Endothelial cell of umbilical vein (primary cell): ENCODE data around the gene PANX2. TPM values are rescaled to one million over a fixed set of nuclear protein-coding genes. Genes with fewer than 3 reads are reported as not detected.

ENCODE experiments used
- BruUV-seq: library from RNA; stranded (reverse); fragments of 400-500 nt; replicated peaks from 2 replicates; lab custom pipeline; 2021; lab: Mats Ljungman, UMichigan
- CTCF ChIA-PET: fragments of 300-600, 350-600 bp; sonication (Branson Sonifier 250); formaldehyde crosslinking; loops from one replicate; lab custom pipeline; 2021; ENCODE audit warnings: antibody characterized with exemption, inconsistent platforms; lab: Charles Lee
- POLR2A ChIA-PET: fragments of 300-600, 350-600 bp; sonication (Branson Sonifier 250); formaldehyde crosslinking; loops from one replicate; lab custom pipeline; 2021; ENCODE audit warnings: antibody characterized with exemption, inconsistent platforms; lab: Charles Lee
- DNase-seq: peaks from one replicate; pipeline ENCODE4 v3.0.0-alpha.2; 2011; ENCODE audit warnings: low read depth, low spot score
- FAIRE-seq: peaks from 2 replicates; lab custom pipeline; 2011; peaks lifted over from hg19 to GRCh38; lab: Jason Lieb, UNC
- H2AFZ ChIP-seq: 2 replicates; pipeline ENCODE4 v1.6.0; 2012; ENCODE audit warnings: low read depth, low read length, control low read depth, inconsistent platforms
- H3K27ac ChIP-seq: 2 replicates; pipeline ENCODE4 v1.5.1; 2011; ENCODE audit warnings: low read depth, mild to moderate bottlenecking, control low read depth, low read length, moderate library complexity; ENCODE audit not compliant: insufficient read depth
- H3K27me3 ChIP-seq, 2 experiments: 2 replicates each; pipeline versions ENCODE4 v1.6.0 to v1.6.1; 2011; ENCODE audit warnings: low read length in 2 of 2, mixed read lengths in 1 of 2; ENCODE audit not compliant: control insufficient read depth in 2 of 2, insufficient read depth in 2 of 2
- H3K36me3 ChIP-seq, 2 experiments: 2 replicates in 1 of 2; 3 replicates in 1 of 2; pipeline ENCODE4 v1.5.1; 2011; ENCODE audit warnings: low read length in 2 of 2, mild to moderate bottlenecking in 1 of 2, moderate library complexity in 1 of 2; ENCODE audit not compliant: control insufficient read depth in 2 of 2, insufficient read depth in 2 of 2; ENCODE audit errors: extremely low read depth in 1 of 2
- H3K4me1 ChIP-seq: 3 replicates; pipeline ENCODE4 v1.5.1; 2011; ENCODE audit warnings: mild to moderate bottlenecking, low read length; ENCODE audit not compliant: control insufficient read depth, insufficient read depth; ENCODE audit errors: extremely low read depth
- H3K4me2 ChIP-seq: 2 replicates; pipeline ENCODE4 v1.6.1; 2011; ENCODE audit warnings: low read length, control low read depth, mixed read lengths; ENCODE audit not compliant: insufficient read depth
- H3K4me3 ChIP-seq, 3 experiments: fragments of 200-600 bp in 1 of 3; sonication (generic), shearing (Covaris generic) in 1 of 3; replicated peaks in 1 of 3; 2 replicates each; pipeline ENCODE4 v1.5.1; 2011 to 2016; ENCODE audit warnings: control low read depth in 3 of 3, low read length in 3 of 3, mild to moderate bottlenecking in 2 of 3, inconsistent platforms in 1 of 3, low read depth in 1 of 3, moderate library complexity in 1 of 3; ENCODE audit not compliant: insufficient read depth in 1 of 3
- H3K79me2 ChIP-seq: 2 replicates; pipeline ENCODE4 v1.6.0; 2012; ENCODE audit warnings: low read length, inconsistent platforms; ENCODE audit not compliant: control insufficient read depth, insufficient read depth
- H3K9ac ChIP-seq: replicated peaks from 2 replicates; pipeline ENCODE3; 2011; ENCODE audit warnings: low read length, control low read depth; ENCODE audit not compliant: insufficient read depth; ENCODE audit errors: extremely low read depth
- H3K9me1 ChIP-seq: replicated peaks from 3 replicates; pipeline ENCODE4 v1.6.0; 2011; ENCODE audit warnings: mild to moderate bottlenecking, low read length; ENCODE audit not compliant: control insufficient read depth, insufficient read depth; ENCODE audit errors: extremely low read depth
- H3K9me3 ChIP-seq: replicated peaks from 2 replicates; pipeline ENCODE4 v1.5.1; 2012; ENCODE audit warnings: low read length, inconsistent platforms; ENCODE audit not compliant: control insufficient read depth, insufficient read depth
- H4K20me1 ChIP-seq: replicated peaks from 2 replicates; pipeline ENCODE3; 2011; ENCODE audit warnings: mild to moderate bottlenecking, low read length; ENCODE audit not compliant: control insufficient read depth, insufficient read depth; ENCODE audit errors: extremely low read depth
- CTCF ChIP-seq, 2 donors: IDR thresholded peaks; 1 replicate in 1 of 2; 2 replicates in 1 of 2; pipeline ENCODE4 v1.5.1; 2011; ENCODE audit warnings: low read length in 2 of 2, mild to moderate bottlenecking in 2 of 2, moderate library complexity in 2 of 2, control low read depth in 1 of 2, inconsistent platforms in 1 of 2, low read depth in 1 of 2; ENCODE audit not compliant: insufficient read depth in 1 of 2; ENCODE audit errors: extremely low read depth in 1 of 2
- EZH2 ChIP-seq: IDR thresholded peaks from 2 replicates; pipeline ENCODE4 v1.6.1; 2012; ENCODE audit warnings: borderline replicate concordance, low read depth, mild to moderate bottlenecking, moderate library complexity, low read length, inconsistent platforms; ENCODE audit not compliant: severe bottlenecking
- FOS ChIP-seq: IDR thresholded peaks from 2 replicates; pipeline ENCODE4 v1.6.1; 2011; ENCODE audit warnings: mild to moderate bottlenecking, low read length, moderate library complexity, borderline replicate concordance; ENCODE audit not compliant: insufficient read depth
- GATA2 ChIP-seq: IDR thresholded peaks from 2 replicates; pipeline ENCODE4 v1.7.0; 2011; ENCODE audit warnings: low read depth, mild to moderate bottlenecking, moderate library complexity, mixed read lengths, low read length; ENCODE audit not compliant: insufficient read length, insufficient read depth
- JUN ChIP-seq: IDR thresholded peaks from 2 replicates; pipeline ENCODE4 v1.6.1; 2011; ENCODE audit warnings: borderline replicate concordance, low read depth; ENCODE audit not compliant: insufficient read length, insufficient read depth
- MAX ChIP-seq: IDR thresholded peaks from 2 replicates; pipeline ENCODE4 v1.6.1; 2011; ENCODE audit not compliant: insufficient read depth, insufficient read length
- MYC ChIP-seq: IDR thresholded peaks from one replicate; pipeline ENCODE4 v1.6.1; 2011; ENCODE audit warnings: mild to moderate bottlenecking, low read depth, low read length
- POLR2A ChIP-seq: IDR thresholded peaks from 2 replicates; pipeline ENCODE4 v1.6.1; 2012; ENCODE audit warnings: low read depth, mild to moderate bottlenecking, control low read depth, low read length
- POLR2AphosphoS5 ChIP-seq: IDR thresholded peaks from 2 replicates; pipeline ENCODE4 v1.6.1; 2012; ENCODE audit warnings: low read depth, mild to moderate bottlenecking, control low read depth, low read length, moderate library complexity; ENCODE audit not compliant: insufficient read depth
- dilution Hi-C: fragments of 300-500 bp; cut with MboI; formaldehyde crosslinking; loops from one replicate; pipeline ENCODE4 v1.15.0; 2019; ENCODE audit warnings: low sequenced_read_pairs; ENCODE audit not compliant: extremely low pct_ligation_motif_present
- intact Hi-C: fragments of 100-400 bp; cut with micrococcal nuclease; formaldehyde crosslinking; loops from one replicate; pipeline ENCODE4 v1.10.0; 2022
- polyA plus RNA-seq, 4 experiments: library from polyadenylated mRNA; depleted of rRNA in 3 of 4; stranded (reverse) in 3 of 4; unstranded in 1 of 4; fragments of >200 nt; gene quantifications; 2 replicates each; pipeline versions ENCODE4 v1.2.1 to v1.2.3, GENCODE V29; 2011 to 2012; ENCODE audit warnings: missing spikeins in 1 of 4
- total RNA-seq: library from RNA; stranded (reverse); gene quantifications from 2 replicates; pipeline ENCODE4 v1.2.3, GENCODE V29; 2021

PANX2 gene
- total and polyA plus RNA-seq, 2 donors (not counting 3 experiments of a cell fraction or from before 2014, with no cell fraction given), result 2.5 to 5.1 TPM

DNA sequence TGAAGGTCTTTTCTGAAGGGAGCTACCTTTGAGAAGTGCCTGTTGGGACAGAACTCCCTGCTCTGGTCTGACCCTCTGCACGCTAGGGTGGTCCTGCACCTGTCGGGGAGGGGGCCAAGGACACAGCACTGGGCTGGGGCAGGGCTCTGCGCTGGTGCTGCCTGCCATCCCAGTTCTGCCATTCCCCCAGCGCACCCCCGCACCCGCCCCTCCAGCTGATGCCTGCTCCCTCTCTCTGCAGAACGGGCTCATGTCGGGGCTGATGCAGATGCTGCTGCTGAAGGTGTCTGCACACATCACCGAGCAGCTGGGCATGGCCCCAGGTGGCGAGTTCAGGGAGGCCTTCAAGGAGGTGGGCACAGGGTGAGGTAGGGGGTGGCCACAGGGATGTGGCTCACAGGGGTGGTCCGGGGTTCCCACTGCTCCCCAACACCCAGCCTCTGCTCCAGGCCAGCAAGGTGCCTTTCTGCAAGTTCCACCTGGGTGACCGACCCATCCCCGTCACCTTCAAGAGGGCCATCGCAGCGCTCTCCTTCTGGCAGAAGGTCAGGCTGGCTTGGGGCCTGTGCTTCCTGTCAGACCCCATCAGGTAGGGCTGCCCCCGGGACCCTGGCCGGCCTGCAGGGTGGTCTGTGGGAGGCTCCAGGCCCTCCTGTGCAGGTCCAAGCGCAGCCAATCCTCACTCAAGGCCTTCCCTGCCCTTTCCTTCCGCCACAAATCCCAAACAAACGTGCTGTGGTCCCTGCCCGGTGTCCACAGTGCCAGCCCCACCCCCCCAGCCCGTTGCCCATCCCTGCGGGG is 26.7 kb downstream of the PANX2 start:
- Histone ChIP-seq H3K4me3 (no peak overlapping the region), H3K27me3 (no peaks in the 10 kb centered on the region), H3K27ac (no peak overlapping the region), H2AFZ (no peak overlapping the region), H3K36me3 (peaks cover 4 to 18% of the 10 kb centered on the region in 2 experiments), H3K9me3 (no peaks in the 10 kb centered on the region), H3K9me1 (no peaks in the 10 kb centered on the region), H4K20me1 (no peaks in the 10 kb centered on the region), H3K9ac (no peak overlapping the region), H3K4me1 (peaks cover 16% of the 10 kb centered on the region), H3K4me2 (no peak overlapping the region), H3K79me2 (peaks cover 28% of the 10 kb centered on the region)
- dilution Hi-C loops (no loop called here), intact Hi-C loops (no loop called here)
- ChIA-PET CTCF (interaction anchor here (1.4 kb wide), 1 partner anchor 10 kb away, joined by 3 read pairs; no protein-coding TSS in a partner anchor), POLR2A (no interaction called here)
- no peak for FAIRE-seq
- TF ChIP-seq FOS, result no peak
- TF ChIP-seq POLR2AphosphoS5, result no peak
- TF ChIP-seq GATA2, result no peak
- no peak for TF ChIP-seq CTCF (IDR thresholded peaks at IDR 0.05; ENCODE audit: extremely low read depth in 1 of 2, insufficient read depth in 1 of 2, low read depth in 1 of 2, low read length in 2 of 2)
- TF ChIP-seq JUN, result no peak
- no peak for TF ChIP-seq EZH2
- no peak for TF ChIP-seq MYC
- TF ChIP-seq MAX, result no peak
- no peak for TF ChIP-seq POLR2A
- BruUV-seq, result no TSS peak
- no peak for DNase-seq
